H9 (cell line): ENCODE data around the gene PYGB. TPM values are rescaled to one million over a fixed set of nuclear protein-coding genes. Genes with fewer than 3 reads are reported as not detected.

Experiments used
- DNase-seq: peaks from one replicate; pipeline ENCODE4 v3.0.0-alpha.2; 2017
- H2AFZ ChIP-seq: one replicate; pipeline ENCODE4 v1.6.1; 2013; ENCODE audit warnings: mild to moderate bottlenecking, low read length, control low read depth, moderate library complexity
- H2AK5ac ChIP-seq: 2 replicates; pipeline ENCODE4 v1.6.1; 2013; ENCODE audit warnings: low read length, control low read depth, mixed read lengths; ENCODE audit not compliant: insufficient read length
- H2BK120ac ChIP-seq: one replicate; pipeline ENCODE4 v1.6.1; 2013; ENCODE audit warnings: low read depth, mild to moderate bottlenecking, low read length, control low read depth, inconsistent platforms; ENCODE audit not compliant: poor library complexity, severe bottlenecking
- H2BK12ac ChIP-seq: 2 replicates; pipeline ENCODE4 v1.6.1; 2013; ENCODE audit warnings: low read length, control low read depth, mixed read lengths, low read depth; ENCODE audit not compliant: insufficient read length
- H2BK15ac ChIP-seq: 2 replicates; pipeline ENCODE4 v1.6.1; 2013; ENCODE audit warnings: low read depth, low read length, control low read depth
- H2BK20ac ChIP-seq: one replicate; pipeline ENCODE4 v1.6.1; 2013; ENCODE audit warnings: low read depth, mild to moderate bottlenecking, low read length, control low read depth, inconsistent platforms; ENCODE audit not compliant: poor library complexity, severe bottlenecking
- H2BK5ac ChIP-seq: 2 replicates; pipeline ENCODE4 v1.6.1; 2013; ENCODE audit warnings: low read length, control low read depth, mixed read lengths; ENCODE audit not compliant: insufficient read length
- H3K14ac ChIP-seq: 2 replicates; pipeline ENCODE4 v1.6.1; 2013; ENCODE audit warnings: low read length, control low read depth; ENCODE audit not compliant: insufficient read depth
- H3K18ac ChIP-seq: 2 replicates; pipeline ENCODE4 v1.6.1; 2013; ENCODE audit warnings: low read depth, mild to moderate bottlenecking, mixed read lengths, low read length, control low read depth; ENCODE audit not compliant: insufficient read length
- H3K23ac ChIP-seq: 2 replicates; pipeline ENCODE4 v1.6.1; 2013; ENCODE audit warnings: low read length, control low read depth, mixed read lengths, low read depth; ENCODE audit not compliant: insufficient read length
- H3K23me2 ChIP-seq: 2 replicates; pipeline ENCODE4 v1.6.1; 2013; ENCODE audit warnings: low read depth, mild to moderate bottlenecking, mixed read lengths, low read length, control low read depth; ENCODE audit not compliant: insufficient read length, poor library complexity, severe bottlenecking
- H3K27ac ChIP-seq: 2 replicates; pipeline ENCODE4 v1.5.1; 2013; ENCODE audit warnings: low read length, control low read depth, mixed read lengths, low read depth; ENCODE audit not compliant: insufficient read length
- H3K27me3 ChIP-seq: 2 replicates; pipeline ENCODE4 v1.6.1; 2013; ENCODE audit warnings: low read length, control low read depth, inconsistent platforms; ENCODE audit not compliant: insufficient read depth
- H3K4ac ChIP-seq: 2 replicates; pipeline ENCODE4 v1.6.1; 2013; ENCODE audit warnings: low read depth, mild to moderate bottlenecking, control low read depth, inconsistent platforms, low read length, moderate library complexity
- H3K4me1 ChIP-seq: 2 replicates; pipeline ENCODE4 v1.6.1; 2013; ENCODE audit warnings: low read length, control low read depth, inconsistent platforms; ENCODE audit not compliant: insufficient read depth
- H3K4me2 ChIP-seq: 2 replicates; pipeline ENCODE4 v1.6.1; 2013; ENCODE audit warnings: low read length, control low read depth, mixed read lengths; ENCODE audit not compliant: insufficient read length, insufficient read depth
- H3K56ac ChIP-seq: 2 replicates; pipeline ENCODE4 v1.6.1; 2013; ENCODE audit warnings: low read depth, mild to moderate bottlenecking, mixed read lengths, low read length, control low read depth; ENCODE audit not compliant: insufficient read length
- H3K79me1 ChIP-seq: 2 replicates; pipeline ENCODE4 v1.6.1; 2013; ENCODE audit warnings: low read depth, mild to moderate bottlenecking, moderate library complexity, low read length, control low read depth, inconsistent platforms; ENCODE audit not compliant: insufficient read depth, poor library complexity, severe bottlenecking
- H3K79me2 ChIP-seq: 2 replicates; pipeline ENCODE4 v1.6.1; 2013; ENCODE audit warnings: low read length, control low read depth, inconsistent platforms; ENCODE audit not compliant: insufficient read depth
- H3K9ac ChIP-seq: 2 replicates; pipeline ENCODE4 v1.6.1; 2013; ENCODE audit warnings: low read length, control low read depth, mixed read lengths; ENCODE audit not compliant: insufficient read length; ENCODE audit errors: extremely low read depth
- H3K9me3 ChIP-seq: one replicate; pipeline ENCODE4 v1.6.1; 2013; ENCODE audit warnings: low read depth, low read length, inconsistent platforms; ENCODE audit not compliant: control insufficient read depth
- H3T11ph ChIP-seq: one replicate; pipeline ENCODE4 v1.6.1; 2013; ENCODE audit warnings: mild to moderate bottlenecking, low read length, control low read depth, inconsistent platforms
- H4K20me1 ChIP-seq: one replicate; pipeline ENCODE4 v1.6.1; 2013; ENCODE audit not compliant: control insufficient read depth, insufficient read length, insufficient read depth
- H4K5ac ChIP-seq: 2 replicates; pipeline ENCODE4 v1.6.1; 2013; ENCODE audit warnings: low read depth, mild to moderate bottlenecking, mixed read lengths, low read length, control low read depth; ENCODE audit not compliant: insufficient read length
- H4K8ac ChIP-seq: replicated peaks from 2 replicates; pipeline ENCODE4 v1.6.1; 2013; ENCODE audit warnings: low read length, control low read depth, mixed read lengths, low read depth; ENCODE audit not compliant: insufficient read length
- H4K91ac ChIP-seq: 2 replicates; pipeline ENCODE4 v1.6.1; 2013; ENCODE audit warnings: low read depth, mild to moderate bottlenecking, moderate library complexity, mixed read lengths, low read length, control low read depth; ENCODE audit not compliant: insufficient read length
- H3K27ac Mint-ChIP-seq, 3 experiments: 2 replicates in 2 of 3; 3 replicates in 1 of 3; pipeline ENCODE4 v1.8.0; 2020 to 2021; ENCODE audit warnings: mixed read lengths in 3 of 3, mild to moderate bottlenecking in 1 of 3, moderate library complexity in 1 of 3
- H3K27me3 Mint-ChIP-seq: 2 replicates; pipeline ENCODE4 v1.8.0; 2021; ENCODE audit warnings: low read depth, mild to moderate bottlenecking, moderate library complexity, mixed read lengths
- H3K36me3 Mint-ChIP-seq, 3 experiments: 2 replicates in 2 of 3; 3 replicates in 1 of 3; pipeline ENCODE4 v1.8.0; 2020 to 2021; ENCODE audit warnings: low read depth in 3 of 3, mixed read lengths in 3 of 3; ENCODE audit not compliant: insufficient read depth in 1 of 3
- H3K4me1 Mint-ChIP-seq, 2 experiments: 2 replicates each; pipeline ENCODE4 v1.8.0; 2020; ENCODE audit warnings: mixed read lengths in 2 of 2
- H3K4me3 Mint-ChIP-seq, 2 experiments: 2 replicates in 1 of 2; 3 replicates in 1 of 2; pipeline ENCODE4 v1.8.0; 2020 to 2021; ENCODE audit warnings: mild to moderate bottlenecking in 2 of 2, mixed read lengths in 2 of 2, moderate library complexity in 1 of 2
- H3K9me3 Mint-ChIP-seq, 2 experiments: 2 replicates in 1 of 2; 3 replicates in 1 of 2; pipeline ENCODE4 v1.8.0; 2020; ENCODE audit warnings: mild to moderate bottlenecking in 2 of 2, mixed read lengths in 2 of 2, moderate library complexity in 1 of 2
- CTCF ChIP-seq: fragments of 200-600 bp; sonication (generic); conservative IDR thresholded peaks from 3 replicates; pipeline ENCODE4 v1.8.0; 2021; ENCODE audit warnings: antibody characterized with exemption, mild to moderate bottlenecking
- whole genome bisulfite sequencing: extraction: QIAGEN DNeasy Blood & Tissue Kit; methylation state at CpG from one replicate; pipeline ENCODE4 v1.1.7; 2013; ENCODE audit warnings: missing lambda C conversion rate, low lambda C conversion rate, mixed read lengths; ENCODE audit not compliant: insufficient read length; ENCODE audit errors: extremely low coverage; 5-methylcytosine and 5-hydroxymethylcytosine counted together
- total RNA-seq: library from RNA; stranded (reverse); gene quantifications from 2 replicates; pipeline ENCODE4 v1.2.1, GENCODE V29; 2021

The PYGB gene
- total RNA-seq, 1 experiment from 2014 or later, result 46.9 TPM

- H3T11ph ChIP-seq, result no peak overlapping the region
- Mint-ChIP-seq H3K4me3 (no peak overlapping the region), H3K36me3 (peaks cover 14 to 17% (median 14%) of the 10 kb centered on the region in 3 experiments), H3K4me1 (peaks cover 20% of the 10 kb centered on the region in 2 experiments), H3K27me3 (no peaks in the 10 kb centered on the region), H3K9me3 (peaks cover 2 to 4% of the 10 kb centered on the region in 2 experiments; a peak in 4 of 5 replicates), H3K27ac (peak overlapping the region in 2 of 3 experiments; percentile 54 to 76; a peak in 2 of 7 replicates)
- peak; percentile 65 for TF ChIP-seq CTCF
- H3K56ac ChIP-seq, result no peak overlapping the region
- no peaks in the 10 kb centered on the region for H4K20me1 ChIP-seq
- no peak overlapping the region for H4K8ac ChIP-seq
- no peak overlapping the region for H2BK12ac ChIP-seq
- no peak overlapping the region for H4K91ac ChIP-seq
- peaks cover 7% of the 10 kb centered on the region for H3K79me1 ChIP-seq
- H3K18ac ChIP-seq, result no peak overlapping the region
- peaks cover 3% of the 10 kb centered on the region for H3K4me1 ChIP-seq
- no peak overlapping the region for H4K5ac ChIP-seq
- no peak overlapping the region for H2BK5ac ChIP-seq
- no peak overlapping the region for H3K14ac ChIP-seq
- DNase-seq, result peak; percentile 66
- H3K27ac ChIP-seq, result no peak overlapping the region
- no CpG with 5 or more reads among the region's 17 CpGs for WGBS
- no peak overlapping the region for H2BK15ac ChIP-seq
- H3K4ac ChIP-seq, result no peak overlapping the region
- no peak overlapping the region for H2AK5ac ChIP-seq
- no peaks in the 10 kb centered on the region for H3K23me2 ChIP-seq
- H2AFZ ChIP-seq, result no peak overlapping the region
- no peak overlapping the region for H3K23ac ChIP-seq
- H3K9ac ChIP-seq, result no peak overlapping the region
- H3K79me2 ChIP-seq, result no peaks in the 10 kb centered on the region; the same call in 1 of the 2 replicates
- H2BK20ac ChIP-seq, result no peak overlapping the region
- no peaks in the 10 kb centered on the region for H3K27me3 ChIP-seq
- no peak overlapping the region for H3K4me2 ChIP-seq
- H2BK120ac ChIP-seq, result no peak overlapping the region
- H3K9me3 ChIP-seq, result no peaks in the 10 kb centered on the region
Observed at GRCh38 chr20:25336561-25337422, 88.9 kb downstream of the PYGB start.
